WTC11 (cell line): ENCODE measurements around the gene C17orf67. TPM values are rescaled to one million over a fixed set of nuclear protein-coding genes. Genes with fewer than 3 reads are reported as not detected.

Source experiments
- ATAC-seq: fragments of 200-7000 bp; cut with Tn5 transposase; 2 replicates; pipeline ENCODE4 v1.10.0; 2021; ENCODE audit warnings: mild to moderate bottlenecking, moderate library complexity
- CTCF ChIA-PET: fragments of 300-600 bp; sonication (Branson Sonifier 250); formaldehyde crosslinking; loops from one replicate; lab custom pipeline; 2021; ENCODE audit warnings: antibody characterized with exemption; lab: Charles Lee
- POLR2A ChIA-PET: fragments of 350-600 bp; sonication (Branson Sonifier 250); formaldehyde crosslinking; loops from one replicate; lab custom pipeline; 2021; ENCODE audit warnings: antibody characterized with exemption; lab: Charles Lee
- DNase-seq: peaks from one replicate; pipeline ENCODE4 v3.0.0; 2021; ENCODE audit warnings: low spot score
- H3K27ac Mint-ChIP-seq: 2 replicates; pipeline ENCODE4 v1.8.0; 2021; ENCODE audit warnings: mixed read lengths
- H3K27me3 Mint-ChIP-seq: 2 replicates; pipeline ENCODE4 v1.8.0; 2021; ENCODE audit warnings: low read depth, mild to moderate bottlenecking, moderate library complexity, mixed read lengths
- H3K36me3 Mint-ChIP-seq: 2 replicates; pipeline ENCODE4 v1.8.0; 2021; ENCODE audit warnings: mixed read lengths
- H3K4me1 Mint-ChIP-seq: 2 replicates; pipeline ENCODE4 v1.8.0; 2022; ENCODE audit warnings: mixed read lengths
- H3K4me3 Mint-ChIP-seq: 2 replicates; pipeline ENCODE4 v1.8.0; 2021; ENCODE audit warnings: mild to moderate bottlenecking, moderate library complexity, mixed read lengths
- H3K9me3 Mint-ChIP-seq: 2 replicates; pipeline ENCODE4 v1.8.0; 2021; ENCODE audit warnings: mixed read lengths
- ARID4B ChIP-seq: sonication (generic); formaldehyde crosslinking; IDR thresholded peaks from 2 replicates; pipeline ENCODE4 v1.8.0; 2023; ENCODE audit warnings: missing genetic modification reagents, mild to moderate bottlenecking, borderline replicate concordance
- CREB1 ChIP-seq: sonication (generic); formaldehyde crosslinking; IDR thresholded peaks from 2 replicates; pipeline ENCODE4 v1.8.0; 2023; ENCODE audit warnings: mild to moderate bottlenecking, missing genetic modification reagents
- CTCF ChIP-seq: fragments of 200-600 bp; IDR thresholded peaks from 2 replicates; pipeline ENCODE4 v1.8.0; 2022; ENCODE audit warnings: antibody characterized with exemption
- E2F1 ChIP-seq: sonication (generic); formaldehyde crosslinking; IDR thresholded peaks from 2 replicates; pipeline ENCODE4 v1.8.0; 2022; ENCODE audit warnings: mild to moderate bottlenecking, missing genetic modification reagents
- ETV6 ChIP-seq: sonication (generic); formaldehyde crosslinking; IDR thresholded peaks from 2 replicates; pipeline ENCODE4 v1.8.1; 2022; ENCODE audit warnings: mild to moderate bottlenecking, missing genetic modification reagents
- FOXP1 ChIP-seq: sonication (generic); formaldehyde crosslinking; IDR thresholded peaks from 2 replicates; pipeline ENCODE4 v1.8.0; 2022; ENCODE audit warnings: missing genetic modification reagents, mild to moderate bottlenecking, moderate library complexity, borderline replicate concordance
- HMGA2 ChIP-seq: fragments of 250-450 bp; sonication (Bioruptor Pico); IDR thresholded peaks from 2 replicates; pipeline ENCODE4 v1.4.0; 2021; ENCODE audit warnings: mild to moderate bottlenecking, moderate library complexity
- JUN ChIP-seq: sonication (generic); formaldehyde crosslinking; IDR thresholded peaks from 2 replicates; pipeline ENCODE4 v1.8.0; 2023; ENCODE audit warnings: mild to moderate bottlenecking, missing genetic modification reagents
- MYBL2 ChIP-seq: sonication (generic); formaldehyde crosslinking; IDR thresholded peaks from 2 replicates; pipeline ENCODE4 v1.8.1; 2023; ENCODE audit warnings: mild to moderate bottlenecking, moderate library complexity, missing genetic modification reagents
- NFATC4 ChIP-seq: fragments of 250-450 bp; sonication (Bioruptor Pico); IDR thresholded peaks from 2 replicates; pipeline ENCODE4 v1.9.0; 2021; ENCODE audit warnings: mild to moderate bottlenecking
- NFE2L1 ChIP-seq: sonication (generic); formaldehyde crosslinking; IDR thresholded peaks from 2 replicates; pipeline ENCODE4 v1.8.1; 2023; ENCODE audit warnings: missing genetic modification reagents
- NFYB ChIP-seq: sonication (generic); formaldehyde crosslinking; conservative IDR thresholded peaks from 2 replicates; pipeline ENCODE4 v1.8.0; 2022; ENCODE audit warnings: low read depth, missing genetic modification reagents
- SMAD4 ChIP-seq: sonication (generic); formaldehyde crosslinking; IDR thresholded peaks from 2 replicates; pipeline ENCODE4 v1.8.0; 2022; ENCODE audit warnings: mild to moderate bottlenecking, missing genetic modification reagents
- TEAD1 ChIP-seq: sonication (generic); formaldehyde crosslinking; IDR thresholded peaks from 2 replicates; pipeline ENCODE4 v1.8.0; 2022; ENCODE audit warnings: mild to moderate bottlenecking, missing genetic modification reagents
- TEAD4 ChIP-seq: sonication (generic); formaldehyde crosslinking; IDR thresholded peaks from 2 replicates; pipeline ENCODE4 v1.8.0; 2022; ENCODE audit warnings: mild to moderate bottlenecking, missing genetic modification reagents
- USF2 ChIP-seq: sonication (generic); formaldehyde crosslinking; IDR thresholded peaks from 2 replicates; pipeline ENCODE4 v1.8.1; 2023; ENCODE audit warnings: mild to moderate bottlenecking, missing genetic modification reagents, moderate library complexity
- ZNF232 ChIP-seq: sonication (generic); formaldehyde crosslinking; IDR thresholded peaks from 2 replicates; pipeline ENCODE4 v1.8.0; 2022; ENCODE audit warnings: mild to moderate bottlenecking, missing genetic modification reagents
- ZNF396 ChIP-seq: fragments of 250-450 bp; sonication (Bioruptor Pico); IDR thresholded peaks from 2 replicates; pipeline ENCODE4 v1.8.0; 2021; ENCODE audit warnings: mild to moderate bottlenecking, moderate library complexity, borderline replicate concordance
- ZNF416 ChIP-seq: fragments of 250-450 bp; sonication (Bioruptor Pico); IDR thresholded peaks from 2 replicates; pipeline ENCODE4 v1.9.0; 2021; ENCODE audit warnings: mild to moderate bottlenecking, inconsistent platforms
- ZNF423 ChIP-seq: fragments of 250-450 bp; sonication (Bioruptor Pico); IDR thresholded peaks from 2 replicates; pipeline ENCODE4 v2.1.2; 2022; ENCODE audit warnings: mild to moderate bottlenecking, moderate library complexity
- ZNF425 ChIP-seq: fragments of 250-450 bp; sonication (Bioruptor Pico); conservative IDR thresholded peaks from 2 replicates; pipeline ENCODE4 v1.9.0; 2021; ENCODE audit warnings: mild to moderate bottlenecking
- ZNF512 ChIP-seq: sonication (generic); formaldehyde crosslinking; IDR thresholded peaks from 2 replicates; pipeline ENCODE4 v1.8.1; 2022; ENCODE audit warnings: missing genetic modification reagents, borderline replicate concordance
- ZNF671 ChIP-seq: fragments of 250-450 bp; sonication (Bioruptor Pico); IDR thresholded peaks from 2 replicates; pipeline ENCODE4 v1.8.0; 2021; ENCODE audit warnings: mild to moderate bottlenecking
- ZSCAN18 ChIP-seq: fragments of 250-450 bp; sonication (Bioruptor Pico); IDR thresholded peaks from 2 replicates; pipeline ENCODE4 v2.1.2; 2022; ENCODE audit warnings: mild to moderate bottlenecking, moderate library complexity
- total RNA-seq: library from RNA; stranded (reverse); gene quantifications from 3 replicates; pipeline ENCODE4 v1.2.3, GENCODE V29; 2021

C17orf67 gene
- total RNA-seq, 1 experiment from 2014 or later: 3.3 TPM

- ChIA-PET POLR2A (no interaction called here), CTCF (no interaction called here)
- Mint-ChIP-seq H3K27me3 (peaks cover 48% of the 10 kb centered on the region), H3K27ac (no peak overlapping the region), H3K36me3 (no peaks in the 10 kb centered on the region), H3K4me1 (peaks cover 12% of the 10 kb centered on the region), H3K4me3 (no peak overlapping the region), H3K9me3 (no peaks in the 10 kb centered on the region)
- ATAC-seq (no peak), DNase-seq (no peak)
- TF ChIP-seq ARID4B (CRISPR knock-in tag): no peak
- no peak for TF ChIP-seq ZNF396 (CRISPR knock-in tag)
- no peak for TF ChIP-seq ZNF671 (CRISPR knock-in tag)
- no peak for TF ChIP-seq NFE2L1 (CRISPR knock-in tag)
- TF ChIP-seq ZNF425: no peak
- no peak for TF ChIP-seq JUN (CRISPR knock-in tag)
- TF ChIP-seq FOXP1 (CRISPR knock-in tag): no peak
- TF ChIP-seq TEAD1 (CRISPR knock-in tag): no peak
- no peak for TF ChIP-seq NFATC4 (CRISPR knock-in tag)
- no peak for TF ChIP-seq ZNF423
- no peak for TF ChIP-seq CREB1
- TF ChIP-seq ZSCAN18 (CRISPR knock-in tag): no peak
Observed at GRCh38 chr17:56777859-56778258, 55.9 kb downstream of the C17orf67 start.

- H3K9me3 Mint-ChIP-seq: no peaks in the 10 kb centered on the region
- ATAC-seq (no peak), DNase-seq (no peak)
- H3K27ac Mint-ChIP-seq: no peak overlapping the region
- no peak overlapping the region for H3K4me3 Mint-ChIP-seq
- ChIA-PET POLR2A (no interaction called here), CTCF (interaction anchor here (0.6 to 1.3 kb wide), 2 partner anchors 11 to 96 kb away, joined by 3 read pairs; no protein-coding TSS in a partner anchor)
- peaks cover 25% of the 10 kb centered on the region for H3K27me3 Mint-ChIP-seq
- H3K4me1 Mint-ChIP-seq: peaks cover 2% of the 10 kb centered on the region
- H3K36me3 Mint-ChIP-seq: no peaks in the 10 kb centered on the region
- TF ChIP-seq ZNF396 (CRISPR knock-in tag): no peak
- TF ChIP-seq E2F1 (CRISPR knock-in tag): no peak
- no peak for TF ChIP-seq SMAD4 (CRISPR knock-in tag)
- no peak for TF ChIP-seq MYBL2 (CRISPR knock-in tag)
- no peak for TF ChIP-seq CTCF
- no peak for TF ChIP-seq CREB1
- TF ChIP-seq TEAD4 (CRISPR knock-in tag): no peak
- TF ChIP-seq ZNF512 (CRISPR knock-in tag): no peak
- TF ChIP-seq NFYB (CRISPR knock-in tag): no peak
- no peak for TF ChIP-seq ZNF671 (CRISPR knock-in tag)
- TF ChIP-seq ZNF416 (CRISPR knock-in tag): no peak
- TF ChIP-seq ZNF232: no peak
- no peak for TF ChIP-seq JUN (CRISPR knock-in tag)
- TF ChIP-seq USF2: no peak
- no peak for TF ChIP-seq ETV6 (CRISPR knock-in tag)
- no peak for TF ChIP-seq HMGA2 (CRISPR knock-in tag)
Observed at GRCh38 chr17:56774650-56775049, 59.1 kb downstream of the C17orf67 start.
